Sigmoid colon (tissue), 7 donors: ENCODE data around the gene CASKIN2. TPM values are rescaled to one million over a fixed set of nuclear protein-coding genes. Genes with fewer than 3 reads are reported as not detected.

ENCODE experiments used
- DNase-seq: peaks from one replicate; pipeline ENCODE4 v3.0.0-alpha.2; 2019
- H3K27ac ChIP-seq, 4 donors: fragments of 200-600 bp; sonication (generic); one replicate each; pipeline ENCODE4 v1.5.1; 2016 to 2019; ENCODE audit warnings: mild to moderate bottlenecking in 1 of 4
- H3K27me3 ChIP-seq, 3 donors: fragments of 200-600 bp; sonication (generic); one replicate each; pipeline ENCODE4 v1.5.1; 2019; ENCODE audit warnings: mild to moderate bottlenecking in 1 of 3
- H3K36me3 ChIP-seq, 4 donors: fragments of 200-600 bp; sonication (generic); one replicate each; pipeline ENCODE4 v1.5.1; 2016 to 2019
- H3K4me1 ChIP-seq, 4 donors: fragments of 200-600 bp; sonication (generic); one replicate each; pipeline ENCODE4 v1.5.1; 2017 to 2019
- H3K4me3 ChIP-seq, 4 donors: fragments of 200-600 bp; sonication (generic); one replicate each; pipeline ENCODE4 v1.5.1; 2017 to 2019; ENCODE audit warnings: mild to moderate bottlenecking in 2 of 4, moderate library complexity in 1 of 4
- H3K9me3 ChIP-seq, 4 donors: fragments of 200-600 bp in 3 of 4; sonication (generic) in 3 of 4; one replicate each; pipeline versions ENCODE4 v1.5.1 to v1.6.1; 2013 to 2019
- CTCF ChIP-seq, 4 experiments: fragments of 450-650 bp in 3 of 4; fragments of 200-600 bp in 1 of 4; IDR thresholded peaks; one replicate each; pipeline ENCODE4 v1.5.1; 2016 to 2019; ENCODE audit warnings: antibody characterized with exemption in 4 of 4, mild to moderate bottlenecking in 3 of 4, moderate library complexity in 2 of 4
- EP300 ChIP-seq, 4 donors: sonication (generic); formaldehyde crosslinking; IDR thresholded peaks; one replicate each; pipeline ENCODE4 v1.6.1; 2017; ENCODE audit warnings: antibody characterized with exemption in 4 of 4
- POLR2A ChIP-seq, 2 donors: fragments of 450-650 bp; IDR thresholded peaks; one replicate each; pipeline ENCODE4 v1.6.1; 2016; ENCODE audit warnings: antibody characterized with exemption in 2 of 2, mild to moderate bottlenecking in 2 of 2, moderate library complexity in 2 of 2
- POLR2AphosphoS5 ChIP-seq, 4 donors: sonication (generic); formaldehyde crosslinking; IDR thresholded peaks; one replicate each; pipeline ENCODE4 v1.6.1; 2017; ENCODE audit warnings: antibody characterized with exemption in 4 of 4
- WGBS, 2 donors: extraction: QIAGEN DNeasy Blood & Tissue Kit; methylation state at CpG; one replicate each; pipeline ENCODE4 v1.1.7; 2013; 5-methylcytosine and 5-hydroxymethylcytosine counted together
- intact Hi-C: fragments of 100-400 bp; cut with DNase I; formaldehyde crosslinking; loops from one replicate; pipeline ENCODE4 v1.15.1; 2023
- polyA plus RNA-seq, 3 donors: library from polyadenylated mRNA; stranded (reverse); fragments of 200-250 nt; gene quantifications; one replicate each; pipeline ENCODE4 v1.2.3, GENCODE V29; 2013
- total RNA-seq, 4 donors: library from RNA; depleted of rRNA; stranded (reverse); fragments of >200 nt; gene quantifications; one replicate each; pipeline ENCODE4 v1.1.0, GENCODE V29; 2016
- donor health status: healthy with polysubstance abuse.
- donor health status: Bipolar disorder and iron deficiency.
- donor health status: healthy.

CASKIN2 gene
- total and polyA plus RNA-seq, 7 donors, result 4.8 to 14.7 (median 10.2) TPM

DNA sequence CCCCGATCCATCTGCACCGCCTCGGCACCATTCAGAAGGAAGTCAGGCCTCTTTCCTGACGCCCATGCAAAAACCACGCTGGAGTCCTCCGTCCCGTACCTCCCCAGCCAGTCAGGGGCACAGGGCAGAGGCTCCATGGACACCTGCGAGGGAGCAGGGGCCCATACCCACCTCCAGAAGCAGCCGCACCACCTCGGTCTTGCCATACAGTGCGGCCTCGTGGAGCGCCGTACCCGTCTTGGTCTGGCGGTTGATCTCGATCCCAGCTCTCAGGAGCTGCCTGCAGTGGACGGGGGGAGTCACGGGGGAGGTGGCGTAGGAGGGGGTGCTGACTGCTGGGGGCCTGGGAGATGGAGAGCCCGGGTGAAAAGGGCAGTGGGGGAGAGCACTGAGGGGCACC lies 9.2 kb downstream of the CASKIN2 start:
- WGBS, 2 donors, result 89 to 90% methylated on average over 21 of the region's 21 CpGs
- Histone ChIP-seq H3K4me3 (no peak overlapping the region), H3K36me3 (peaks cover 0 to 50% (median 34%) of the 10 kb centered on the region in 4 donors), H3K27ac (no peak overlapping the region), H3K9me3 (no peaks in the 10 kb centered on the region), H3K27me3 (no peaks in the 10 kb centered on the region), H3K4me1 (peaks cover 0 to 45% (median 42%) of the 10 kb centered on the region in 4 donors)
- TF ChIP-seq POLR2A (IDR thresholded peaks at IDR 0.05) (no peak), POLR2AphosphoS5 (IDR thresholded peaks at IDR 0.05) (no peak), CTCF (IDR thresholded peaks at IDR 0.05) (no peak), EP300 (IDR thresholded peaks at IDR 0.05) (no peak)
- DNase-seq, result no peak
- intact Hi-C loops, result no loop called here

DNA sequence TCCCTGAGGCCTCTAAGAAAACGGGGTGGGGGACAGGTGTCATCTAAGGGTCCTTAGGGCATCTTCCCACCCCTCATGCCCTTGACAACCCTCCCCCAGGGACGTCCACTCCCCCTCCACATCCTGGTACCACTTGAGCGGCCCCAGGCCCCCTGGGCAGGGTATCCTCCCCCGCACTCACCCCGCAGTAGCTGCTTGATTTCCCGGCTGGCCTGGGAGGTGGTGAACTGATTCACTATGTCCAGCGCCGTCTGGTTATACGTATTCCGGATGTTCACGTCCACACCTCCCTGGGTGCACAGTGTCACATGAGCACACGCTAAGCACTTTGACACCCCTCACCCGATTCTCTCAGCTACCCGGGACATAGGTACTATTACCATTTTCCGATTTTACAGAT lies 9.7 kb downstream of the CASKIN2 start:
- intact Hi-C loops, result no loop called here
- H3K36me3 ChIP-seq, result peaks cover 0 to 53% (median 35%) of the 10 kb centered on the region in 4 donors
- 90 to 91% methylated on average over 15 of the region's 15 CpGs for WGBS, 2 donors
- H3K9me3 ChIP-seq, result no peaks in the 10 kb centered on the region
- no peaks in the 10 kb centered on the region for H3K27me3 ChIP-seq
- no peak for DNase-seq
- H3K4me3 ChIP-seq, result no peak overlapping the region
- peaks cover 0 to 45% (median 41%) of the 10 kb centered on the region in 4 donors for H3K4me1 ChIP-seq
- TF ChIP-seq POLR2A (IDR thresholded peaks at IDR 0.05), result no peak
- no peak for TF ChIP-seq CTCF (IDR thresholded peaks at IDR 0.05)
- no peak for TF ChIP-seq POLR2AphosphoS5 (IDR thresholded peaks at IDR 0.05)
- TF ChIP-seq EP300 (IDR thresholded peaks at IDR 0.05), result no peak
- H3K27ac ChIP-seq, result no peak overlapping the region

- H3K27me3 ChIP-seq, result no peaks in the 10 kb centered on the region
- intact Hi-C loops, result no loop called here
- WGBS, 2 donors, result 82 to 90% methylated on average over 4 of the region's 4 CpGs
- no peak overlapping the region for H3K27ac ChIP-seq
- no peak for TF ChIP-seq EP300 (IDR thresholded peaks at IDR 0.05)
- no peak for TF ChIP-seq POLR2AphosphoS5 (IDR thresholded peaks at IDR 0.05)
- no peak for TF ChIP-seq POLR2A (IDR thresholded peaks at IDR 0.05)
- TF ChIP-seq CTCF (IDR thresholded peaks at IDR 0.05), result no peak
- no peaks in the 10 kb centered on the region for H3K9me3 ChIP-seq
- H3K36me3 ChIP-seq, result peaks cover 0 to 58% (median 36%) of the 10 kb centered on the region in 4 donors
- DNase-seq, result no peak
- peaks cover 0 to 45% (median 36%) of the 10 kb centered on the region in 4 donors for H3K4me1 ChIP-seq
- no peak overlapping the region for H3K4me3 ChIP-seq
These were observed 10.3 kb downstream of the CASKIN2 start for GRCh38 chr17:75505152-75505409.

DNA sequence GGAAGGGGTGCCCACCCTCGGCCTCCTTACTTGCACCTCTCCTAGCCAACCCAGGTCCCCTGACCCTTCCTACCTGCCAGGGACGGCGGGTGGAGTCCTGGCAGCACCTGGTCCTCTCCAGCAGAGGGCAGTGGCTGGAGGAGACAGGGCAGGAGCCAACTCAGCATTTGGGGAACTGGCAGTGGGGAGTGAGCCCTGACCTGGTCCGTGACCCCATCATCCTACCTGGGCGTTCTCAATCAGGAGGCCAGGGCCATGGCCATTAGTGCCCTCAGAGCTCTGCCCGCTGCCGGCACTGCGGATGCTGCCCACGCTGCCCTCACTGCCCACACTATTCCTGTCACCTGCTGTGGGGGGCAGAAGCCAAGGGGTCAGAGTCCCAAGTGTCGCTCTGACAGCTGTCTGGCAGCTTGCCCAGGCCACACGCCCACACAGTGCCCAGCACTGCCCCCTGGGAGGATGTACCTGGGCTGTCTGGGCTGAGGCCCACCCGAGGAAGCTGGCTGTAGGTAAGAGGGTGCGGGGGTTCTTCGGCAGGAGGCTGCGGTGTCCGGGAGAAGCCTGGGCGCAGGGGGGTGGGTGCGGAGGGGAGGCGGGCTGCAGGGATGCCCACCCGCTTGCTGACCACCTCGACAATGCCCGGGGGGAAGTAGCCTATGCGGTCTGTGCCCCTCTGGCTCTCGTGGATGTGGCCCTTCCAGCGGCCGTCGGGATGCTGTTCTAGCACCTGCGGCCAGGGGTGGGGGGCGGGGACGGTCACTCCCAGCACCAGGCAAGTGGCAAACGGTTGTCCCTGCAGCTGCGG lies 10.8 kb downstream of the CASKIN2 start:
- Histone ChIP-seq H3K4me1 (peaks cover 0 to 45% (median 33%) of the 10 kb centered on the region in 4 donors), H3K27ac (peak overlapping the region in 1 of 4 donors; percentile 38), H3K9me3 (no peaks in the 10 kb centered on the region), H3K27me3 (no peaks in the 10 kb centered on the region), H3K4me3 (no peak overlapping the region), H3K36me3 (peaks cover 0 to 64% (median 36%) of the 10 kb centered on the region in 4 donors)
- intact Hi-C loops, result no loop called here
- WGBS, 2 donors, result 71 to 78% methylated on average over 32 of the region's 32 CpGs
- DNase-seq, result no peak
- no peak for TF ChIP-seq POLR2A (IDR thresholded peaks at IDR 0.05)
- no peak for TF ChIP-seq EP300 (IDR thresholded peaks at IDR 0.05)
- TF ChIP-seq CTCF (IDR thresholded peaks at IDR 0.05), result peak in 2 of 4 experiments; percentile 24 to 33
- TF ChIP-seq POLR2AphosphoS5 (IDR thresholded peaks at IDR 0.05), result no peak
